Prostate gland (tissue), 2 donors: ENCODE results near the gene EOMES. TPM values are rescaled to one million over a fixed set of nuclear protein-coding genes. Genes with fewer than 3 reads are reported as not detected.

Experiments used
- DNase-seq: peaks from one replicate; pipeline ENCODE4 v3.0.0-alpha.2; 2019; ENCODE audit warnings: low spot score
- H3K27ac ChIP-seq, 2 donors: fragments of 200-600 bp; sonication (generic); 2 replicates each; pipeline ENCODE4 v1.5.1; 2017 to 2019
- H3K27me3 ChIP-seq: fragments of 200-600 bp; sonication (generic); replicated peaks from 2 replicates; pipeline ENCODE4 v1.5.1; 2019; ENCODE audit not compliant: insufficient read depth
- H3K36me3 ChIP-seq, 2 donors: fragments of 200-600 bp; sonication (generic); 1 replicate in 1 of 2; 2 replicates in 1 of 2; pipeline versions ENCODE4 v1.5.1 to v1.8.1; 2017 to 2019
- H3K4me1 ChIP-seq: fragments of 200-600 bp; sonication (generic); replicated peaks from 2 replicates; pipeline ENCODE4 v1.5.1; 2019
- H3K4me3 ChIP-seq, 2 donors: fragments of 200-600 bp; sonication (generic); 2 replicates each; pipeline ENCODE4 v1.5.1; 2017 to 2019
- H3K9me3 ChIP-seq: fragments of 200-600 bp; sonication (generic); 2 replicates; pipeline ENCODE4 v1.5.1; 2017
- CTCF ChIP-seq, 4 experiments: fragments of 200-600 bp in 2 of 4; fragments of 450-650 bp in 2 of 4; sonication (generic) in 2 of 4; IDR thresholded peaks; 1 replicate in 3 of 4; 2 replicates in 1 of 4; pipeline ENCODE4 v1.5.1; 2016 to 2019; ENCODE audit warnings: antibody characterized with exemption in 4 of 4, mild to moderate bottlenecking in 2 of 4, moderate library complexity in 2 of 4
- POLR2A ChIP-seq: fragments of 450-650 bp; IDR thresholded peaks from one replicate; pipeline ENCODE4 v1.6.1; 2016; ENCODE audit warnings: antibody characterized with exemption, mild to moderate bottlenecking
- POLR2AphosphoS5 ChIP-seq: sonication (generic); formaldehyde crosslinking; IDR thresholded peaks from one replicate; pipeline ENCODE4 v1.6.1; 2017; ENCODE audit warnings: antibody characterized with exemption
- WGBS: methylation state at CpG from one replicate; pipeline ENCODE4 v1.1.5; 2018; 5-methylcytosine and 5-hydroxymethylcytosine counted together
- intact Hi-C: fragments of 100-400 bp; cut with DNase I; formaldehyde crosslinking; loops from one replicate; pipeline ENCODE4 v1.14.2; 2022
- total RNA-seq, 2 donors: library from RNA; depleted of rRNA; stranded (reverse); fragments of >200 nt; gene quantifications; one replicate each; pipeline ENCODE4 v1.1.0, GENCODE V29; 2016

Gene EOMES
- total RNA-seq, 2 donors from 2014 or later = 0.46 TPM; not detected in 1

DNA sequence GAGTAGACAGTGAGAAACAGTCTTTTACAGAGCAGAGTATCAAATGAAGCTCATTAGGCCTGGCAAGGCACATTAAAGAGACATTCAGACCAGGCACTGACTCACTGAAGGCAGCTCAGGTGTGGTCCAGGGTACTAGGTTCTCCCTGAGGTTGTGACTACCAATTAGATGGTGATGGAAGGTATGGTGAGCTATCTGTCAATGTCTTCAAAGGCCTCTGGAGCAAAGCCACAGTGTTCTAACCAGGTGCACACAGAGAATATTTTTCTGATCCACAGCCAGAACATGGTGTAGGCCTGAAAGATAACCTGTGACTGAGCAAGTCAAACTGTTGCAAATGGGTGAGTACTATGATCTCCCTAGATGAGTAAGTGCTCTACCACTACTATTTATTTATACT lies 51.5 kb downstream of the EOMES start:
- H3K27me3 ChIP-seq = no peaks in the 10 kb centered on the region
- no peak overlapping the region for H3K4me3 ChIP-seq
- H3K9me3 ChIP-seq = no peaks in the 10 kb centered on the region
- no peak for DNase-seq
- intact Hi-C loops = no loop called here
- TF ChIP-seq POLR2AphosphoS5 (no peak), POLR2A (no peak), CTCF (IDR thresholded peaks at IDR 0.05) (no peak)
- no peaks in the 10 kb centered on the region for H3K36me3 ChIP-seq
- no peaks in the 10 kb centered on the region for H3K4me1 ChIP-seq
- H3K27ac ChIP-seq = no peak overlapping the region

DNA sequence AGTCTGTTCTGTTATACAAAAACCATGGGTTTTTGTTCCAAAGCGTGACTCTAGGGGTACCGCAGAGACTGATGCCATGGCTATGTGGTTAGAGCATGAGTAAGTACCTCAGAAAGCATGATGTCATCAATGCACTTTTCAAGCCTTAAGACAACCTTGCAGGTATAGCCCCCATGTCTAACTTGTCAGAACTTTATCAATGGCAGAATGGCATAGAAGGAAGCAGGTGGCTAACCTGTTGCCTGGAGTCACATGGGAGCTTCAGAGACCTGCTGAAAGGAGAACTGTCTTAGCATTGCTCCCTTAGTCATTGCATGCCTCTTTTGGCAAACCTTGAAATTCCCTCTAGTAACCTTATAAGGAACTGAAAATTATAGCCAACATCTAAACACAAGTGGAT lies 52.5 kb downstream of the EOMES start:
- Histone ChIP-seq H3K27me3 (no peaks in the 10 kb centered on the region), H3K9me3 (no peaks in the 10 kb centered on the region), H3K27ac (no peak overlapping the region), H3K4me3 (no peak overlapping the region), H3K4me1 (no peaks in the 10 kb centered on the region), H3K36me3 (no peaks in the 10 kb centered on the region)
- WGBS = 94% methylated on average over 2 of the region's 2 CpGs
- TF ChIP-seq POLR2A (no peak), CTCF (IDR thresholded peaks at IDR 0.05) (no peak), POLR2AphosphoS5 (no peak)
- no peak for DNase-seq
- intact Hi-C loops = no loop called here

- no peak for DNase-seq
- H3K9me3 ChIP-seq = no peaks in the 10 kb centered on the region
- no peaks in the 10 kb centered on the region for H3K27me3 ChIP-seq
- no peak for TF ChIP-seq POLR2AphosphoS5
- no peak for TF ChIP-seq POLR2A
- no peak for TF ChIP-seq CTCF (IDR thresholded peaks at IDR 0.05)
- intact Hi-C loops = no loop called here
- no peaks in the 10 kb centered on the region for H3K36me3 ChIP-seq
- no peak overlapping the region for H3K27ac ChIP-seq
- WGBS = 65% methylated on average over 2 of the region's 2 CpGs
- H3K4me3 ChIP-seq = no peak overlapping the region
- no peaks in the 10 kb centered on the region for H3K4me1 ChIP-seq
Measured at GRCh38 chr3:27667751-27668150, 54.4 kb downstream of the EOMES start.

DNA sequence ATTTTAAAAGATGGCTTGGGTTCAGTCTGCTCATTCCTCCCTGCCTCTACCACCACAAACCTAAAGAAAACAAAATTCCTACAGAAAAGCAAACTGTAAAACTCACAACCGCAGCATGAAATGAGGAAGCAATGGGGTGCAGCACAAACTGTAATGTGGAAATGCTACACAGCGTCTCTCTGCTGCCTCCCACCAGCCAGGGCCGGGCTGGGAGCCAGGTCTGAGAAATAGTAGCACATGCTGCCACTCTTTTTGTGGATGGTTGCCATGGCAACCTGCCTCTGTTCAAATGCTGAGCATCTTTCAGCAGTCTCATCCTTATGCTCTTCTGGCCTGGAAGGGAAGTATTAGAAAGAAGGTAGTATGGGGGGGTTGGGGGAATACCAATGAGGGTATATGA lies 55.4 kb downstream of the EOMES start:
- Histone ChIP-seq H3K27me3 (no peaks in the 10 kb centered on the region), H3K4me3 (no peak overlapping the region), H3K9me3 (no peaks in the 10 kb centered on the region), H3K36me3 (no peaks in the 10 kb centered on the region), H3K4me1 (no peaks in the 10 kb centered on the region), H3K27ac (no peak overlapping the region)
- intact Hi-C loops = no loop called here
- TF ChIP-seq CTCF (IDR thresholded peaks at IDR 0.05) = no peak
- TF ChIP-seq POLR2AphosphoS5 = no peak
- no peak for TF ChIP-seq POLR2A
- DNase-seq = no peak
- WGBS = 9% methylated on average over 3 of the region's 3 CpGs

DNA sequence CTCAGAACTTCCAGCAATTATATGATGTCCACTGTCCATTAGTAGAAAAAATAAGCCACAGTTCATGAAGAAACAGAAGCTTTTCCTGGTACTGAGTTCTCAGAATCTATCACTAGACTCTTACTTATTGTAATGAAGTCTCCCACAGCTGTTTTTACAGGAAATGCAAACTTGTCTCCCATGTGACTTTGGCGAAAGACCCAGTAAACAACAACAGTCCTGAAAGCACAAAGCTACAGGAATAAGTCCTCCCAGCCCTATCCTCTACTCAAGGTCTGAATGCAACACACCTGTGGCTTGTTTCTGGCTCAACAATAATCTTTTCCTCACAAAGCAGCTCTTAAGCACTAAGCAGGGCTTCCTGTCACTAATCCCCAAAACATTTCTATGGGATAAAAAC lies 55.9 kb downstream of the EOMES start:
- intact Hi-C loops = no loop called here
- TF ChIP-seq POLR2A (no peak), CTCF (IDR thresholded peaks at IDR 0.05) (no peak), POLR2AphosphoS5 (no peak)

More for the DNA sequence above, 55.9 kb downstream of the EOMES start:
- Histone ChIP-seq H3K36me3 (no peaks in the 10 kb centered on the region), H3K27me3 (no peaks in the 10 kb centered on the region), H3K4me3 (no peak overlapping the region), H3K4me1 (no peaks in the 10 kb centered on the region), H3K9me3 (no peaks in the 10 kb centered on the region), H3K27ac (no peak overlapping the region)
- no peak for DNase-seq
- 32% methylated on average over 1 of the region's 1 CpG for WGBS

Other genes starting within 250 kb of the EOMES start
- gene SLC4A7, start 237.9 kb downstream of the EOMES start, total RNA-seq = 10 to 100 TPM; 23.5 to 31.1 TPM